Activated gamma-delta T cell treated with Interleukin-2 at 50 U/mL for 16 hours (primary cell): ENCODE results near the gene ZNRF2.
"Not testable (repeated sequence)": the region's sequence is repeated elsewhere in the genome, so short reads cannot be mapped to it uniquely, and the experiment has no call there.

Experiments
- DNase-seq: peaks from one replicate; pipeline ENCODE4 v3.0.0-alpha.2; 2020

Gene ZNRF2

GRCh38 chr7:30292416-30293038 lies 8.1 kb downstream of the ZNRF2 start:
- not testable (repeated sequence) for DNase-seq

GRCh38 chr7:30296304-30296703 lies 11.9 kb downstream of the ZNRF2 start:
- DNase-seq = not testable (repeated sequence)

DNA sequence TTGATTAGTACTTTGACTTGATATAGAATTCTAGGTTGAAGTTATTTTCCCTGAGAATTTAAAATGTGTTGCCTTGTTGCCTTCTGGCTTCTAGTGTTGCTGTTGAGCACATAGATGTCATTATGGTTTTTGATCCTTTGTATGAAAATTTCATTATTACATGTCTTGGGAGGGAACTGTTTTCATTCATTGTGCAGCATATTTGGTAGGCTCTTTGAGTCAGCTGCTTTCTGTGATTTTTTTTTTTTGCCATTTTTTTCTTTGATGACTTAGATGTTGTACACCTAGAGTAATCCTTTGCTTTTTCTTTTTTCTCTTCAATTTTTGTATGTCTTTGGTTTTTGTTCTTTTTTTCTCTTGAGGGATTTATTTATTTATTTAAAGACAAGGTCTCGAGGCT lies 13.1 kb downstream of the ZNRF2 start:
- DNase-seq = not testable (repeated sequence)

DNA sequence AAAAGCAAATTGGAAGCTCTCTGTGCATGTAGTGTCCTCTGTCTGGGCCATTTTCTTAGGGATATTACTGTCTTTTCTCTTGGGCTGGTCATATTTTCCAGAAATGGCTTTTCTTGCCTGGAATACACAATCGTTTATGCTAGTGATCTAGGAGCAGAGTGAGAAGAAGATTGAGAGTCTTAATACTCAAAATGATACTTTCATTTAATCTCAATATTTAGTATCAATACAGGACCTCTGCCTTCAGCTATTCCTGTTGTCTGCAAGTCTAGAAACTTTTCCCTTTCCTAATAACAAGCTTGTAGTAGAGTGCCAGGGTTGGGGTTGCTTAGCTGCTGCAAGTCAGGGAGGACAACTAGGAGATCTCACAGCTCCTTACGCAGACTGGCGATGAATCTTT lies 14.0 kb downstream of the ZNRF2 start:
- DNase-seq = not testable (repeated sequence)

- DNase-seq = no peak
These were observed 17.4 kb downstream of the ZNRF2 start for GRCh38 chr7:30301751-30302150.

DNA sequence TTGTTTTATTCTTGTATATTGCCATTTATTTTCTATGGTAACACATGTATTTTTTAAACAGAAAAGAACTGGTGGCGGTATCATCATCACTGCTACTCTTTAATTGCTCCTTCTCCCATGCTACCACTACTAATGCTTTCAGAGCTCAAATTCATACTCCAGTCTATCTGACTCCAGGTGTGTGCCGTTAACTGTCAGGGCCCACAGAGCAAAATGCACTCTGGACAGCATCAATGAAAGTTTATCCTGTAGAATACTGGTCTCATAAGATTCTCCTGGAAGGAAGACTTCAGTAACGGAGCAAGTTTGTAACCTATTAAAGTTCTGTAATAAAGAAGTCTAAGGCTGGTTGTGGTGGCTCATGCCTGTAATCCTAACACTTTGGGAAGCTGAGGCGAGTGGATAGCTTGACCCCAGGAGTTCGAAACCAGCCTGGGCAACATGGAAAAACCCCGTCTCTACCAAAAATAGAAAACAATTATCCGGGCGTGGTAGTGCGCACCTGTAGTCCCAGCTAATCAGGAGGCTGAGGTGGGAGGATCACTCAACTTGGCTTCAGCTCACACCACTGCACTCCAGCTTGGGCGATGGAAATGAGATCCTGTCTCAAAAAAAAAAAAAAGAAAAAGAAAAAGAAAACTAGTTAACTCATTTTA lies 18.4 kb downstream of the ZNRF2 start:
- DNase-seq = no peak

- DNase-seq = no peak
These were observed 19.1 kb downstream of the ZNRF2 start for GRCh38 chr7:30303312-30304039.

DNA sequence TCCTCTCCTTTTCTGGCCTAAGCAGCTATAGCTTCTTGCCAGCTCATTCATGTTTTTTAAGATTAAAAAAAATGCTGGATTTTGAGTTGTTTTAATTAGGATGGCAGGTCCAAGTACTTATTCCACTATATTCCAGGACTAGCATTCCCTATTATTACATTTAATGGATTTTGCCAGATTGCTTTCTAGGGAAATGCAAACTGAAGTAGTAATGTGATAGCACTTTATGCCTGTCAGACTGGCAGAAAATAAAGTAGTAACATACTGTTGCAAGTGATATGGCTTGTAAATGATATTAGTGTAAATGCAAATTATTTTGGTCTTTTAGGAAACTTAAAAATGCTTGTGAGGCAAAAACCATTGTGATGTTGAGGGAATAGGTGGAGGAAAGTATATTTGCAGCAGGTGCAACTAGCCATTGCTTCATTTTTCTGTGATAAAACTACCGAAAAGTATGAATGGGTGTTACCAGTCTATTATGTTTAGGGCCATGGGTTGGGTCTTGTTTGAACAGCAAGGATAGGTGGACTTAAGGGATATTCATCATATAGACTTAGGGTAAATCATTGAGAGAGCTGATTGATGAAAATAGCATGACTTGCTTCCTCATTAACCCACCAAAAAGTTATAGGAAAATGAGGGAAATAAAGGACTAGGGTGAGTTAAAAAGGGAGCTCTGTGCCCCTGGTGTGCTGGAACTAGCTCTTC lies 19.9 kb downstream of the ZNRF2 start:
- DNase-seq = no peak

- no peak for DNase-seq
These were observed 22.6 kb downstream of the ZNRF2 start for GRCh38 chr7:30306976-30307375.

DNA sequence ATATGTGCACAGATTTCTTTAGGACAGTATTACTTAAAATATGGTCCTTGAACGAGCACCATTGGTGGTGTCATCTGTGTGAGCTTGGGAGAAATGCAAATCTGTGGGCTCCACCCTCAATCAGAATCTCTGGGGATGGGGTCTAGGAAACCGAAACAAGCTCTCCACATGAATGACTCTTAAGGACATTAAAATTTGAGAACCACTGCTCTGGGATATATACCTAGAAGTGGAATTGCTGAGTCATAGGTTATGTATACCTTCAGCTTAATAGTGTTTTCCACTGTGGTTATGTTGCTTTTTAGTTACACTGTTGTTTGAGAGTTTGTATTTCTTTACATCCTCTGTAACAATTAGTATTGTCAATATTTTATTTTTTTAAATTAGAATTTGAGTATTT lies 24.0 kb downstream of the ZNRF2 start:
- no peak for DNase-seq

DNA sequence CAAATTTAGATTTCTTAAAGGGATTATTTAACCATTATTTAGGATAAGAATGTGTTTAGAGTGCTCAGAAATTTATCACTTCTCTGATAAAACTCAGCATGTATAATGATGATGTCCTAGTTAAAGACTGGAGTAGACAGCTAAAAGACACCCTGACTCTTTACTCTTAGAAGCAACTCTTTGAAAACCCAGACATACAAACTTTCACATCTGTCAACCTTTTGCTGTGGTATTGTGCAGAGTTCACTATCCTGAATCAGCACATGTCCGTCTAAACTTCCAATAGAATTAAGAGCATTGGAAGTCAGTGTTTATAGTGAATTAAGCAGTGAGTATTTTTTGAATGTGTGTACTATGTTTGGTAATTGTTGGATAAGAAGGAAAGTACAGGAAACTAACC lies 24.9 kb downstream of the ZNRF2 start:
- no peak for DNase-seq

DNA sequence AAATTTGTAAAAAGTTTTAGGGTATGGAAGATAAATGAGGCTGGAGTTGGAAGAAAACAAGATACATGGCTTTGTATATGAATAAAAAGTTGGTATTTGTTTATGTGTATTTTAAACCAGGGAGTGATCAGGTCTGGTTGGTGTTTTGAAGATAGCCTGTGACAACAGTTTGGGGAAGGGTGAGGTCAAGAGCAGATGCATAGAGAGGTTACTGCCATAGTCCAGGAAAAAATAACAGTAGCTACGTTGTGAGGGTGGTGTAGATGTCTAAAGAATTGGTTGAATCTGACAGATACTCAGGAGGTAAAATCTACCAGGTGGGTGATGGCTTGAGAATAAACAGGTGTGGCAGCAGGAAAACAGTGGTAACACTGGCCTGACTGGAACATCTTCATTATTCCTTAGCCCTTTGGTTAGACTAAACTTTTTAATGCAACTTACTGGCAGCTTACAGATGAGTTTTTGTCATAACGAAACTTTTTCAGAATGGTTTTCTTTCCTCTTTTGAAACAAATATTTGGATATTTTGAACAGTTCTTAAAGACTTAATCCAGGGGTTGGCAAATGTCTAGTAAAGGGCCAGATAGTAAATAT lies 25.5 kb downstream of the ZNRF2 start:
- no peak for DNase-seq

GRCh38 chr7:30310674-30311362 lies 26.4 kb downstream of the ZNRF2 start:
- no peak for DNase-seq

DNA sequence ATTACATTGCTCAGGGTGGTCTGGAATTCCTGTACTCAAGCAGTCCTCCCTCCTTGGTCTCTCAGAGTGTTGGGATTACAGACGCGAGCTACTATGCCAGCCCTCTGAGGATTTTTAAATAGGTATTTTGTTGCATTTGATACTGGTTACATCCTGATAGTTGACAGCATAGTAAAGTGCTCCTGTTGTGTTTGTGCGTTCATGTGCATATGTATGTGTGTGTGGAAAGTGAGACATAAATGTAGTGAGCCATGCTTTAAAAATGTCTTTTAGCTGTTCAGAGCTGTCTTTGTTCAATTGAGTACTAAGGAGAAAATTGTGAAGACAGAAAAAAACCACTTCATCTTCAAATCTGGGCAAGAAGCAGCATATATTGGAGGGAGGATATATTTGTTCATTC lies 27.8 kb downstream of the ZNRF2 start:
- no peak for DNase-seq

- DNase-seq = no peak
These were observed 29.0 kb downstream of the ZNRF2 start for GRCh38 chr7:30313348-30313747.

GRCh38 chr7:30313793-30314192 lies 29.4 kb downstream of the ZNRF2 start:
- no peak for DNase-seq

DNA sequence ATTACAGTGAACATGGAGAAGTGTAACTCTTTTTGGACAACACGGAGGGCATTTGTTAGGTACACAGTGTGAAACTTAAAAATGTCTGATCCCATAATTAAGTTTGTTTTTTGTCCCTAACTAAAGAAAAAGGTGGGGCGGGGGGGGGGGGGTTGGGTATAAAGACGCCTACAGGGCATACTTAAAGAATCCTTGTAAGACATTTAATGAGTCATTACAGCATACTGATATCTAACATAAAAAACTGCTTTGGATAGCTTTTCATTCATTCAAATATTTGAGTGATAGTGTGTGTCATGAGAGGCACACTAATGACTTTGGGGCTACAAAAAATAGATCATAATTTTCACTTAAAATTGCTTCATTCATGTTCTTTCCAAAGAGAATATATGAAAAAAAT lies 31.2 kb downstream of the ZNRF2 start:
- no peak for DNase-seq

DNA sequence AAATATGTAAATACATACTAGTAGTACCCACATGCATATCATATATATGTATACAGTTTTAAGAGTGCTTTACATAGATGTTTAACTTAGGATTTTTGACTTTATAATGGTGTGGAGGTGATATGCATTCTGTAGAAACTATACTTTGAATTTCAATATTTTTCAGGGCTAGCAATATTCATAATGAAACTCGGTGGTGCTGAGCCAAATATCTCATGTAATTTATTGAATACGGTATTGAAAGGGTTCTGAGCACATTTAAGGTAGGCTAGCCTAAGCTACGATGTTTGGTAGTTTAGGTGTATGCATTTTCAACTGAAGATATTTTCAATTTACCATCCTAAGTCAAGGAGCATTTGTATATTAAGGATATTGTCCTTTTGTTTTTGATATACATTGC lies 36.0 kb downstream of the ZNRF2 start:
- no peak for DNase-seq

- DNase-seq = no peak
These were observed 36.9 kb downstream of the ZNRF2 start for GRCh38 chr7:30321089-30321881.

DNA sequence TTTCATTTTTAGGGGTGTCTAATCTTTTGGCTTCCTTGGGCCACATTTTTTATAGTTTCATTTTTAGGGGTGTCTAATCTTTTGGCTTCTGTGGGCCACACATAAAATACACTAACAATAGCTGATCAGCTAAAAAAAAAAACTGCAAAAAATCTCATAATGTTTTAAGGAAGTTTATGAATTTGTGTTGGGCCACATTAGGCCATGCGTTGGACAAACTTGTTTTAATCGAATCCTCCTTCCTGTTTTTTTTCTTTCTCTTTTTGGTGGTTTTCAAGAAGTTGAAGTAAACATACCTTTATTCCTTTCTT lies 37.4 kb downstream of the ZNRF2 start:
- no peak for DNase-seq

GRCh38 chr7:30322271-30323005 lies 38.0 kb downstream of the ZNRF2 start:
- peak; percentile 7 for DNase-seq
